Adipocyte (in vitro differentiated cells): Measurements from ENCODE around the gene OR1L6.

Experiments
- DNase-seq: peaks from one replicate; pipeline ENCODE4 v3.0.0-alpha.2; 2015; ENCODE audit warnings: low read depth
- H3K27me3 ChIP-seq: replicated peaks from 2 replicates; pipeline ENCODE4 v1.7.0; 2013; ENCODE audit warnings: mild to moderate bottlenecking, low read length, moderate library complexity; ENCODE audit not compliant: control insufficient read depth, insufficient read depth
- H3K36me3 ChIP-seq: 2 replicates; pipeline ENCODE4 v1.7.0; 2013; ENCODE audit warnings: low read length, mild to moderate bottlenecking, moderate library complexity; ENCODE audit not compliant: control insufficient read depth, insufficient read depth, severe bottlenecking
- H3K4me1 ChIP-seq: 2 replicates; pipeline ENCODE4 v1.7.0; 2013; ENCODE audit warnings: mild to moderate bottlenecking, low read length, moderate library complexity; ENCODE audit not compliant: control insufficient read depth, insufficient read depth
- H3K4me3 ChIP-seq: 2 replicates; pipeline ENCODE4 v1.7.0; 2013; ENCODE audit warnings: mild to moderate bottlenecking, low read length, moderate library complexity
- H3K9ac ChIP-seq: 2 replicates; pipeline ENCODE4 v1.7.0; 2013; ENCODE audit warnings: mild to moderate bottlenecking, low read length, moderate library complexity
- H3K9me3 ChIP-seq: 2 replicates; pipeline ENCODE4 v1.7.0; 2013; ENCODE audit warnings: mild to moderate bottlenecking, low read length, moderate library complexity; ENCODE audit not compliant: control insufficient read depth

Gene OR1L6, protein sequence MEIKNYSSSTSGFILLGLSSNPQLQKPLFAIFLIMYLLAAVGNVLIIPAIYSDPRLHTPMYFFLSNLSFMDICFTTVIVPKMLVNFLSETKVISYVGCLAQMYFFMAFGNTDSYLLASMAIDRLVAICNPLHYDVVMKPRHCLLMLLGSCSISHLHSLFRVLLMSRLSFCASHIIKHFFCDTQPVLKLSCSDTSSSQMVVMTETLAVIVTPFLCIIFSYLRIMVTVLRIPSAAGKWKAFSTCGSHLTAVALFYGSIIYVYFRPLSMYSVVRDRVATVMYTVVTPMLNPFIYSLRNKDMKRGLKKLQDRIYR

DNA sequence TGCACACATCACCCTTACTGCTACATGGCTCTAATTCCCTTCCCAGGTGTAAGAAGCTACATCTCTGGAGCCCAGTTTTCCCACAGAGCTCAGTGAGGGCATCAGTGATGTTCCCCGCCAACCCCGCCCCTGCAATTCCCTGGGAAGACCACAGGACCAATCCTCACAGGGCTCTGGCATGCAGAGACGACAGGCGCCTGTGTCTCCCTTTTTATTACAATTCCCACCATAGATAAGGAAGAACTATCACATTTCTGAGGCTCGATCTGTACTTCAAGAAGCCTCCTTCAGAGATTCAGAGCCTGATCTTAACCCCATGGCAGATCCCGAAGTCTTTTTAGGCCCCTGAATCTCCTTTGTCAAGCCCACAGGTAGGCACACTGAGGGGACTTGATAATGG lies at the start of gene OR1L6:
OR1L6 (plus strand) TSS at position 301 of the 400 bp plus-strand sequence. CDS start 7,545 bp downstream, outside the sequence.
- DNase-seq, result no peak

DNA sequence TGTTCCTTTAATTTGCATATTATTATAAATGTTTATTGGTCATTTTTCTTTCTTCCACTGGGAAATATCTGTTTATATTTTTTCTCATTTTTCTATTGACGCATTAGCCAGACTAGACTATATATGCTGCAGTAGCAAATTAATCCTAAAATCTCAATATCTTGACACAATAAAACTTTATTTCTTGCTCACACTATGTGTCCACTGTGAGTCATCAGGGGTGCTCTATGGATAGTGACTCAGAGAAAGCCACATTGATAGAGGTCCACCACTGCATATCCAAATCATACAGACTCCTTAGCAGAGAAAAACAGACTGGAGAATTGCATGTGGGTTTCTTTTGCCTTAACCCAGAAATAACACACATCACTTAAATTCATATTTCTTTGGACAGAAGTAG lies 46.4 kb upstream of the OR1L6 start:
- no peaks in the 10 kb centered on the region for H3K4me1 ChIP-seq
- DNase-seq, result no peak
- no peaks in the 10 kb centered on the region for H3K36me3 ChIP-seq
- H3K4me3 ChIP-seq, result no peak overlapping the region
- H3K27me3 ChIP-seq, result no peaks in the 10 kb centered on the region
- H3K9me3 ChIP-seq, result peaks cover 18% of the 10 kb centered on the region
- no peak overlapping the region for H3K9ac ChIP-seq

More for the DNA sequence above, at the start of gene OR1L6:
- Histone ChIP-seq H3K9me3 (peaks cover 37% of the 10 kb centered on the region), H3K9ac (no peak within 1 kb of the TSS), H3K4me1 (no peaks in the 10 kb centered on the region), H3K36me3 (no peaks in the 10 kb centered on the region), H3K27me3 (no peaks in the 10 kb centered on the region), H3K4me3 (no peak within 1 kb of the TSS)

DNA sequence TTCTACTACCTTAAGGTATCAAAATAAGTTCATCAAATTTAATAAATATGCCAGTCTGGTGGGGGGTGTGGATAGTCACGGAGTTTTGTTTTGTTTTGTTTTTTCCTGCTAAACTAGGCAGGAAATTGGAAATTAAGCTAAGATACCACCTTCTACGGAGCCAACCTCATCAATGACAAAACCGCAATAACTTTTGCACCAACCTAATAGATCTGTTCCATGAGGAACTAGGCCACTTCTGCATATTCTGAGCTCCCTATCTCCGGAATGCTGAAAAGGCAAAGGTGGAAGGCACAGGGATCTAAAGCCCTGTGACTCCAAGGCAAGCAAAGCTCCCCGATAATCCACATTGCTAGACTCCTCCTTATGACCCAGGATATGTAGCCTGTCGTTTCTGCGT lies 24.1 kb upstream of the OR1L6 start:
- no peak for DNase-seq
- Histone ChIP-seq H3K4me1 (no peaks in the 10 kb centered on the region), H3K36me3 (no peaks in the 10 kb centered on the region), H3K9ac (no peak overlapping the region), H3K9me3 (peaks cover 47% of the 10 kb centered on the region), H3K27me3 (no peaks in the 10 kb centered on the region), H3K4me3 (no peak overlapping the region)

DNA sequence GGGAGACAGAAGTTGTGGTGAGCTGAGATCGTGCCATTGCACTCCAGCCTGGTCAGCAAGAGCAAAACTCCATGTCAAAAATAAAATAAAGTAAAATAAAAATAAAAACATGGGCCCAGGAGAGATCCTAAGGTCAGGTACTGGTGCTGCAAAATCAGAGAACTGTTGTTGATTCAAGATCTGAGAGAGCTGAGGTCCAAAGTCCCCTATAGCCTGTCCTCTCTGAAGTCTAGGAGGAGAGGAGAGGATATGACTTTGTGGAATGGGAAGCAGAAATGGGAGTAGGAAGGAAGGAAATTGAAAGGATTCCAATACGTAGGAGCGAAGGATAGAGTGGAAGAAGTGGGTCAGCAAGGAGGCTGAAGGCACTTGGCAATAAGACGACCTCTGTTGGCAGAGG lies 22.9 kb upstream of the OR1L6 start:
- H3K9me3 ChIP-seq, result peaks cover 59% of the 10 kb centered on the region
- H3K4me3 ChIP-seq, result no peak overlapping the region
- DNase-seq, result no peak
- no peaks in the 10 kb centered on the region for H3K4me1 ChIP-seq
- H3K27me3 ChIP-seq, result no peaks in the 10 kb centered on the region
- H3K36me3 ChIP-seq, result no peaks in the 10 kb centered on the region
- H3K9ac ChIP-seq, result no peak overlapping the region

DNA sequence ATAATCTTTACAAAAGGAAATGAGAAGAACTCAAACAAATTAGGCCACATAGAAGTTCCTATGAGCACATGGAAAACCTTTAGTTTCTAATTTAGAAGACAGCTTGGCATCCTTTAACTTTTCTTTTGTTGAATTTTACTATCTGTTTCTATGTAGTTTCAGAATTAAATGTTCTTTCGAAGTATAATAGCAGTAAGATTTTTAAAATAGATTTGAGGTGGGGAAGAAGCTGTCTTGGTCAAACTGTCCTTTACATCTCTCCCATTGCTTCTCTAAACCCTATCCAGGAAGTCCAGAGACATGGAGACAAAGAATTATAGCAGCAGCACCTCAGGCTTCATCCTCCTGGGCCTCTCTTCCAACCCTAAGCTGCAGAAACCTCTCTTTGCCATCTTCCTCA lies 18.4 kb upstream of the OR1L6 start, which contains the start of gene OR1L4:
OR1L4 (plus strand) TSS at position 301 of the 400 bp plus-strand sequence; CDS start at position 301, 0 bp downstream.
- Histone ChIP-seq H3K4me1 (no peaks in the 10 kb centered on the region), H3K27me3 (no peaks in the 10 kb centered on the region), H3K9me3 (peaks cover 80% of the 10 kb centered on the region), H3K36me3 (no peaks in the 10 kb centered on the region), H3K9ac (no peak within 1 kb of the TSS), H3K4me3 (no peak within 1 kb of the TSS)
- no peak for DNase-seq

DNA sequence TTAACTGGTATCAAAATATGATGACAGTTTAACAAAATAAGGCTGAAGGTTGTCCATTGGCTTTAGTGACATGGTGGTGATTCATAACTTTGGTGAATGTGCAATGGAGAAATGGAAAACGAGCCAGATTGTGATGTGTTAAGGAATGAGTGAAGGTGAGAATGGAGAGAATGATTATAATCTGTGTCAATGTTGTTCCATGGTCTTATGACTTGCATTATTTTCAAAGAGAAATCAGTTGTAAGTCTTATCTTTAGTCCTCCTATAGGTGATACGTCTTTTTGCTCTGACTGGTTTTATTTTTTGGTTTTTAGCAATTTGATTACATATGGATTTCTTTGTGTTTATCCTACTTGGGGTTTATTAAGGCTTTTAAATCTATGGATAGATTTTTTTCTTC lies 12.7 kb downstream of the OR1L6 start:
- Histone ChIP-seq H3K4me3 (no peak overlapping the region), H3K27me3 (no peaks in the 10 kb centered on the region), H3K9ac (no peak overlapping the region), H3K36me3 (no peaks in the 10 kb centered on the region), H3K4me1 (no peaks in the 10 kb centered on the region), H3K9me3 (peaks cover 22% of the 10 kb centered on the region)
- no peak for DNase-seq

DNA sequence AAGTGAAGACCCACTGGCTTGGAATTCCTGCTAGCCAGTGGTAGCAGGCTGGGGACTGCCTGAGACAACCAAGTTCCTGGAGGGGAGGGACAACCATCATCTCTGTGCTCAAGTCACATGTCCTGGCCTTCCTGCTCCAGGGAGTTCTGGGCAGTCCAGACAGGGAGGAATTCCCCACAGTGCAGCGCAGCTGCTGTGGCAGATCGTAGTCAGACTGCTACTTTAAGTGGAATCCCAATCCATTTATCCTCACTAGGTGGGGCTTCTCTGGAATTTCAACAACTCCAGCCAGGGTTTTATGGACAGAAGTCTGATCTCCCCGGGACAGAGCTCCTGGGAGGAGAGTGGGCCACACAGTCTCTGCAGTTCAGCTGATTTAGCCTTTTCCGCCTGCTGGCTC lies 25.7 kb downstream of the OR1L6 start:
- Histone ChIP-seq H3K9me3 (peaks cover 26% of the 10 kb centered on the region), H3K4me3 (no peak overlapping the region), H3K4me1 (no peaks in the 10 kb centered on the region), H3K27me3 (no peaks in the 10 kb centered on the region), H3K9ac (no peak overlapping the region), H3K36me3 (no peaks in the 10 kb centered on the region)
- no peak for DNase-seq

DNA sequence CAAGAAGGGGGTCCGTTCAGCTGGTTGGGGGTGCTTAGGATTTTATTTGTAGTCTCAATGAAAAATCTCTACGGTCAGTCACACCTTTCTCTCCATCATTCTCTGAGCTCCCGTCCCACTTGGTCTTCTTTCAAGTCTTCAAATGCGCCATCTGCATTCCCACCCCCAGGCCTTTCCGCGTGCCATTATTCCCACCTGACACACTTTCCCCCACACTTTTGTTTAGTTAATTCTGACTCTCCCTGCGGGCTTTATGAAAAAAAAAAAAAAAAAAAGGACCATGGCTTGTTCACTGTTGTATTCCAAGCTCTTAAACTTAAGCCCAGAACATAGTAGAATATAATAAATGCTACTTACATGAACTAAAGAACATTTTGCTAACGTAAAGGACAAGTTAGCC lies 34.9 kb downstream of the OR1L6 start:
- H3K27me3 ChIP-seq, result no peaks in the 10 kb centered on the region
- H3K36me3 ChIP-seq, result no peaks in the 10 kb centered on the region
- no peak overlapping the region for H3K9ac ChIP-seq
- no peak overlapping the region for H3K4me3 ChIP-seq
- H3K4me1 ChIP-seq, result peaks cover 15% of the 10 kb centered on the region
- H3K9me3 ChIP-seq, result no peaks in the 10 kb centered on the region
- DNase-seq, result no peak

DNA sequence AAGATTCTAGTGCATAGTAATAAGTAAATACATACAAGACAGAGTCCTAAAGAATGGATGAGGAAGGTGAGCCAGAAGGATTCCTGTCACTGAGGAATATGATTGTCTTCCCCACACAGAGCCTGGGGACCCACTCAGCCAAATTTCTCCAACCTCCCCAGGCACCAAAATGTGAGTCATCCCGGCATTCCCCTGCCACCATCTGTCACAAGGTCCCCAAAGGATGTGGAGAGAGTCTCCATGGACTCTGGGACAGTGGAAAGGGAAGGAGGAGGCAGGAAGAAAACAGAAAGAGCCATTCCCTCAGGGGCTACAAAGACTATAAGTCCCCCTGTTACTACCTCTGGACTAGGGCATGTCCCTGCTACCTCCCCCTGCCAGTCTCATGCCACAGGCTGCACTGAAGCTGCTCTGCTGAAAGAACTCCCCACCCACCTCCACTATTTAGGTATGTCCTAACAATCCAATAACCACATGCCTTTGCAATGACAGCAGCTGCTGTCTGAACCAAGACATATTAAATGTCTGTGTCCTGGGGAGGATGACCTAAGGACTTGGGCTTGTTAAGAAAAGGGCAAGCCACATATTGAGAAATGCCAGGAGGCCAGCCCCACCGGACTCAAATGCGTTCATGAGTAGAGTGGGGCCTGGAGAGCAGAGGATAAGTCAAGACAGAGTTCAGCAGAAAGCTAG lies 36.0 kb downstream of the OR1L6 start:
- DNase-seq, result peak; percentile 81
- peaks cover 15% of the 10 kb centered on the region for H3K4me1 ChIP-seq
- no peaks in the 10 kb centered on the region for H3K36me3 ChIP-seq
- H3K27me3 ChIP-seq, result no peaks in the 10 kb centered on the region
- peak overlapping the region; percentile 9 for H3K4me3 ChIP-seq
- H3K9ac ChIP-seq, result no peak overlapping the region
- no peaks in the 10 kb centered on the region for H3K9me3 ChIP-seq

DNA sequence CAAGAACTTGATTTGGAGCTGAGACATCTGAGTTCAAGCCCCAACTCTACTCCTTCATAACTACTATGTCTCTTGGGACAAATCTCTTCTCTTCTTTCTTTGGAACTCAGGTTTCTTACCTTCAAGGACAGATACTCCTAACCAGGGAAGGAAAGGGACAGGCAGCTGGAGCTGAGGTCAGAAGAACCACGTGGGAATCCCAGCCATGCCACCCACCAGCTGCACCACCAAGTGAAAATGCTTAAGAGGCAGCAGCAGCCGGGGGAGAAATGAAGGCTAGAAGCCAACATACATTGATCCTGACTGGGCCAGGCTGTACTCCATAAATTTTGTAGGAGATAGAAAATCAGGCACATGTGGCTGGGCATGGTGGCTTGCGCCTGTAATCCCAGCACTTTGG lies 37.1 kb downstream of the OR1L6 start:
- no peak overlapping the region for H3K4me3 ChIP-seq
- H3K4me1 ChIP-seq, result peaks cover 15% of the 10 kb centered on the region
- no peak for DNase-seq
- H3K9me3 ChIP-seq, result no peaks in the 10 kb centered on the region
- H3K9ac ChIP-seq, result no peak overlapping the region
- H3K36me3 ChIP-seq, result no peaks in the 10 kb centered on the region
- no peaks in the 10 kb centered on the region for H3K27me3 ChIP-seq

DNA sequence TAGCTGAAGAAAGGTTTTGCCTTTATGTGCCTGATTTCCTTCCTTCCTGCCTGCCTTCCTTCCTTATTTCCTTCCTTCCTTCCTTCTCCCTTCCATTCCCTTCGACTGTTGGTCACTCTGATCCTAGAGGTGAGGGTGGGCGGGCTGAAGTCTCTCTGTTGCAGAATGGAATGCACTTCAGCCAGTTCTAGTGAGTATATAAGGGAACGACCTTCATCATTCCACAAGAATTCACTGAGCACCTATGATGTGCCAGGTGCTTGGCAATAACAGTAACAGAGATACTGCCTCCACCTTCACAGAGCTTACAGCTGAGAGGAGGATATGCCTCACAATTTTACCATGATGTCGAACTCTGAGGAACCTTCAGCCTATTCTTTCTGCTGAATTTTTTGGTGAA lies 37.9 kb downstream of the OR1L6 start:
- Histone ChIP-seq H3K4me3 (no peak overlapping the region), H3K9me3 (no peaks in the 10 kb centered on the region), H3K36me3 (no peaks in the 10 kb centered on the region), H3K4me1 (peaks cover 15% of the 10 kb centered on the region), H3K27me3 (no peaks in the 10 kb centered on the region), H3K9ac (no peak overlapping the region)
- no peak for DNase-seq
